Activated CD4-positive, alpha-beta T cell treated with anti-CD3 and anti-CD28 coated beads for 24 hours (primary cell): ENCODE measurements around the gene ZNF132.
A peak's percentile ranks its signal among the peaks of the same experiment; 100 is the strongest.
"Not testable (repeated sequence)": the region's sequence is repeated elsewhere in the genome, so short reads cannot be mapped to it uniquely, and the experiment has no call there.

Source experiments
- DNase-seq, 2 donors: peaks; one replicate each; pipeline ENCODE4 v3.0.0-alpha.2; 2020; ENCODE audit warnings: low read depth in 2 of 2

ZNF132 gene

DNA sequence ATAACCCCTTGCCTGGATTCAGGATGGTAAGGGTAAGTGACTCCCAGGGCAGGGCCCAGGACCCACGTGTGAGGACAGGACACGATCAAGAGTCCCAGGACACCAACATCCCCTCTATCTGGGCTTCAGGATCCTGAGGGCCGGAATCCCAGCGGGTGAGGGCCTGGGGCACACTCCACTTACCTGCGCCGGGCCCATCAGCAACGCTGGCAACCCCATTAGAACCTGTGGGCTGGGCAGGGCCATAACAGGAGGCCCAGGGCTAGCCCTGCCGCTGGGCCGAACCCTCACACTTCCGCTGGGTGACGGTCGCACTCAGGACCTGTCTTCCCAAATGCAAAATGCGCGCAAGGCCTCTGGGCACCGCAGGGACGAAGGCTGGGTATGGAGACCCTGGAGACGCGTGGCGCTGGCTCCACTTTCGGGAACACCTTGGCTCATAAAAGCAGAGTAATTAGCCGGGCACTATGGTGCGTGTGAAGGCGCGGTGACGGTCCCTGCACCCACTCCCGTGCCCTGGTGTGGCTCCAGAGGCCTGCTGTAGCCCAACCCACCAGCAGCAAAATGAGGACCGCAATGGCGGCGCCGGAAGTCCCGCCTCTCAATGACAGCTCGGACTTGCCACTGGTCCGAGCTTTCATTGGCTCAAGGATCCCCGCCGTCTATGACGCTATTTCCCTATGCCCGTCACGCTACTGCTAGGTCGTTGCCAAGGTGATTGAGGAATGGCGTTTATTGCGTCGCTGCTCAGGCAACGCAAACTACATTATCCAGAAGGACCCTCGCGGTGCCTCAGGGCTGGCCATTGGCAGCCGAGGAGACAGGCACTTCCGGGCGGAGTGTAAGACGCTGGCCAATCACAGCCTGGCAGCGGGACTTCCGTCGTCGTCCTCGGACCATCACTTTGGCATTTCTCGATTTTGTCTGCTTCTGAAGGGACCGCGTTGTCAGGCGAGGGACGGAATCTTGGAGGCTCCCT is at the start of gene ZNF132:
Gene ZNF132 (minus strand): TSS at position 578 of the 979 bp plus-strand sequence. CDS start 332 bp downstream, at position 246.
- DNase-seq: peak; percentile 82 to 85

DNA sequence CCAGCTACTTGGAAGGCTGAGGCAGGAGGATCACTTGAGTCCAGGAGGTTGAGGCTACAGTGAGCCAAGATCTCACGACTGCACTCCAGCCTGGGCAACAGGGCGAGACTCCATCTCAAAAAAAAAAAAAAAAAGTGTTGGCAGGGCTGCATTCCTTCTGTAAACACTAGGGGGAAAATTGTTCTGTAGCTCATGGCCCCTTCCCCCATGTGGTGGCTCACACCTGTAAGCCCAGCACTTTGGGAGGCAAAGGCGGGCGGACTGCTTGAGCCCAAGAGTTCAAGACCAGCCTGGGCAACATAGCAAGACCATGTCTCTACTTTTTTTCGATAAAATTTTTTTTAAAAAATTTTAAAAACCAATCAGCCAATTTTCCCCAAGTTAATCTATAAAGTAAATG is 44.4 kb upstream of the ZNF132 start:
- not testable (repeated sequence) for DNase-seq

DNA sequence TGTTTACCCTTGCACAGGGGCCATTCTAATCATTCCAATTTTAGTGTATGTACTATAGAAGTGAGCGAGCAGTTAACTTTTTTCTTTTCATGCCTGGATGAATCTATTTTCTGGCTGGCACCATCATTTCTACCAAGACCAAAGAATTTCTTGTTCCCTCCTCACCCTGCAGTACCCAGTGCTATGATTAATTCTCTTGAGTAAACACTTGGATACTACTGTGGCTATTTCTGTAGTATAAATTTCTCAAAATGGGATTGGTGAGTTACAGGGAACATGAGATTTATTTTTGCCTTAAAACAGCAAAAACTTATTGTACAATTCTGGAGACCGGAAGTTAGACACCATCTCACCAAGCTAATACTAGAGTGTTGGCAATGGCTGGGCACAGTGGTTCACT is 43.8 kb upstream of the ZNF132 start:
- no peak for DNase-seq

DNA sequence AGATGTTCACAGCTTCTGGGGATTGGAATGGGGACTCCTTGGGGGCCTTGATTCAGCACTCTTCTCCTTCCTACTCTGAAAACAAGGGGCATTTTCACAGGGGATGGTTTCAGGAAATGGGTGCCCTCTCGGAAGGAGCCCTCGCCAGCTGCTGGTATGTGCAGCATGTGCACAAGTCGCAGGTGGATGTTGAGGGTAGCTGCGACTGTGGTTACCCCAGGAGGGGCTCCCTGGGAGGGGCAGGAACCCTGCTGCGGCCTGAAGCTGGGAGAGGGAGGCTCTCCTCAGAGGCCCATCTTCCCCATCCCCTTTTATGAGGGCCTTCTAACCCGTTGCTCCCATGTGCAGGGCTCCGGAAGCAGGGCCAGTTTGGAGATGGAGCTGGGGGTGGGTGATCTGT is 42.4 kb upstream of the ZNF132 start:
- no peak for DNase-seq

DNA sequence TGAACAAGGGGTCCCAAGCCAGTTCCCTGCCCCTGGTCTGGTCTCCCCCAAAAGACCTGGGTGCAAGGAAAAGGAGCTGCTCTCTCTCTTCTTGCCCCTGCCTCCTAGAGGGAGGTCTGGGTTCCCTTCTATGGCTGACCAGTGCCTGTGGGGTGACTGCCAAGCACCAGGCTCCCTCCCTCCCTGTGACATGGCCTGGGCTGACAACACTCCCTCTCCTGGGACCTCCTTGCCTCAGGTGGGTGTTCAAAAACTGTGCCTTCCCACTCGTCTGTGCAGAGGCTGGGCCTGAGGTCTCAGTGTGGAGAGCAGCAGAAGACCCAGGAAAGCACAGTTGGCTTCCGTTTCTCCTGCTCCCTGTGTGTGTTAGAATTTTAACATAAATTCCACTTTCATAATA is 40.9 kb upstream of the ZNF132 start:
- DNase-seq: no peak

DNA sequence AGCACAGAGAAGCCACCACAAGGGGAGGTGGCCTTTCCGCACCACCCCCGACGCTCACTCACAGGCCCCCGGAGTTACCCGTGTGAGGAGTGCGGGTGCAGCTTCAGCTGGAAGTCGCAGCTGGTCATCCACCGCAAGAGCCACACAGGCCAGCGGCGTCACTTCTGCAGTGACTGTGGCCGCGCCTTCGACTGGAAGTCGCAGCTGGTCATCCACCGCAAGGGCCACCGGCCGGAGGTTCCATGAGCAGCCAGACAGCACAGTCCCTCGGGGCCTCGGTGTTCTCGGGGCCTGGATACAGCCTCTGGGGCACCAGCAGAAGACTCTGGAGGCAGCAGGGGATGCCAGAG is 40.5 kb upstream of the ZNF132 start:
- no peak for DNase-seq

DNA sequence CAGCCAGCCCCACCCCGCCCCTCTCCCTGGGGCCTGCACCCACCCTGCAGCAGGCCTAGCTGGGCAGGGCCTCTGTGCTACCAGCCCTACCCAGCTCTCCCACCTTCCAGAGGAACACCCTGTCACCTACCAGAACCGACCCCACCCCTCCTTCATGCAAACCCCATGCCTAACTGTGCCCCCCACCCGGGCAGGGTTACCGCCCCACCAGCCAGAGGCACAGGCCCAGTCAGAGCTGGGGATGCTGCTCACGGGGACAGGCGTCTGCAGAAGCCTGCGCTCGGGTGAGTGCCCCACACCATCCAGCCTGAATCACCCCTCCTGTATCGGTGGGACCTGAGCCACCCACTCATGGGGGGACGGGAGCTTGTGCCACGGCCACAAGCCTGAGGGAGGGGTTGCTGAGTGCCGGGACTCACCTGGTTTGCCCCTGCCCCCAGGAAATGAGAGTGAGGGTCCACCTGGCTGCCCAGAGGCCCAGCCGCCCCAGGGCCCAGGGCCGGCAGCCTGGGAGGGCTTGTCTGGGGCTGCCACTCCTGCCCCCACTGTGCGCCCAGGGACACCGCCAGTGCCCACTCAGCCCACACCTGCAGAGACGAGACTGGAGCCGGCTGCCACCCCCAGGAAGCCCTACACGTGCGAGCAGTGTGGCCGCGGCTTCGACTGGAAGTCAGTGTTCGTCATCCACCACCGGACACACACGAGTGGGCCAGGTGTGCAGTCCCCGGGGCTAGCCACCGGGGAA is 40.0 kb upstream of the ZNF132 start:
- no peak for DNase-seq

DNA sequence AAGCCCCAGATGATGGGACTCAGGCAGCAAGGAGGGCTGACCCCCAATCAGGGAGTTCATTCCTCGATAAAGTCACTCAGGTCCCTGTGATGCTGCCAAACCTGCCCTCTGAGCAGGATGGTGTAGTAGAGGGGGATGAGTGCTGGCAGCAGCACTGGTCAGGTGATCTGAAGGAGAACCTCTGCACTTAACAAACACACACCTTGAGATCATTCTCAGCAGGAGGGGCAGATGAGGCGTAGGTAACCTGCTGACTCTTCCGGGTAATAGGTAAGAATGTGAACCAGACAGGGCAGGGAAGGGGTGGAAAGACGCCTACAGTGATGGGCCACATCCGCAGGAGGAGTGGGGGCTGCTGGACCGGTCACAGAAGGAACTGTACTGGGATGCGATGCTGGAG is 39.4 kb upstream of the ZNF132 start:
- no peak for DNase-seq

DNA sequence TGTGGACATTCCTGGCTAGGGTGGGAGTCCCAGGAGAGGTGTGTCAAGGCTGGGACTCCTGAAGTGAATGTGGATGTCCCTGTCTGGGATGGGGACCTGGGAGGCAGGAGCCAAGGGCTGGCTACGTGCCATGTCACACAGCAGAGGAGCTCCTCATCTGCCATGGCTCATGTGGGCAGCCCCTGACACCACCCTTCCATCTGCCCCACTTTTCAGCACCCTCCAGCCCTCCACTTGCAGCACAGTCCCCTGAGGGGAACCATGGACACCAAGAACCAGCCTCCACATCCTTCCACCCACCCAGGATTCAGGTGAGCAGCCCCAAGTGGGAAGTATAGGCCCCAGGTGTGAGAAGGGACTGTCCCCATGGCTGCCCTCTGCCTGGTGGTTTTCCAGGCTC is 37.9 kb upstream of the ZNF132 start:
- no peak for DNase-seq

DNA sequence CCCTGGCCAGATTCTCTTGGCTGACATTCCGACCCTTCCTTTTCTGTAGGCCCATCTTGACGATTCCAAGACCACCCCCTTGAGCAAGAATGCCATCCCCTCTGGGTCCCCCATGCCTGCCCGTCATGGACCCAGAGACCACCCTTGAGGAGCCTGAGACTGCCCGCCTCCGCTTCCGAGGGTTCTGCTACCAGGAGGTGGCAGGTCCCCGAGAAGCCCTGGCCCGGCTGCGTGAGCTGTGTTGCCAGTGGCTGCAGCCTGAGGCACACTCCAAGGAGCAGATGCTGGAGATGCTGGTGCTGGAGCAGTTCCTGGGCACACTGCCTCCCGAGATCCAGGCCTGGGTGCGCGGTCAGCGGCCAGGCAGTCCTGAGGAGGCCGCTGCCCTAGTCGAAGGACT is 37.2 kb upstream of the ZNF132 start:
- DNase-seq: no peak

DNA sequence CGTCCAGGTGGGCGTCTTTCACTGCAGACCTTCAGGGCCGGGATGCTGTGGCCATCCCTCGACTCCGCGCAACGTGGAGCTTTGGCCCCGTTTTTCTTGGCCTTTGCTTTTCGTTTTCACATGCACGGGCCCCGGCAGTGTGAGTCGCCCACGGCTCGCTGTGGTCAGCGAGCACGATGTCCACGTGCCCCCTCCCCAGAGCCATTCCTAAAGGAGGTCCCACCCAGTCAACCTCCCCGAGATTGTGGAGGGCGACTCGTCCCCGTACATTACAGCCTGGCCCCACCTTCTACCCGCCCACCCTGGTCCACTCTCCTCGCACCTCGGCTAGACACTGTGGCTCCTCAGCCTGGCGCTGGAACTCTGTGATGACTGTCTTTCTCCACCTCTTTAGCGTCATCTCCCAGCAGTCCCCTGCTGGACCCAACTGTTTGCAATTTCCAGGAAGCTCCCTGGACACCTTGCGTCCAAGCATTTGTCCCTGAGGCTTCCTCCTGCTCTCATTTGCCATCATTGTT is 36.6 kb upstream of the ZNF132 start:
- no peak for DNase-seq

DNA sequence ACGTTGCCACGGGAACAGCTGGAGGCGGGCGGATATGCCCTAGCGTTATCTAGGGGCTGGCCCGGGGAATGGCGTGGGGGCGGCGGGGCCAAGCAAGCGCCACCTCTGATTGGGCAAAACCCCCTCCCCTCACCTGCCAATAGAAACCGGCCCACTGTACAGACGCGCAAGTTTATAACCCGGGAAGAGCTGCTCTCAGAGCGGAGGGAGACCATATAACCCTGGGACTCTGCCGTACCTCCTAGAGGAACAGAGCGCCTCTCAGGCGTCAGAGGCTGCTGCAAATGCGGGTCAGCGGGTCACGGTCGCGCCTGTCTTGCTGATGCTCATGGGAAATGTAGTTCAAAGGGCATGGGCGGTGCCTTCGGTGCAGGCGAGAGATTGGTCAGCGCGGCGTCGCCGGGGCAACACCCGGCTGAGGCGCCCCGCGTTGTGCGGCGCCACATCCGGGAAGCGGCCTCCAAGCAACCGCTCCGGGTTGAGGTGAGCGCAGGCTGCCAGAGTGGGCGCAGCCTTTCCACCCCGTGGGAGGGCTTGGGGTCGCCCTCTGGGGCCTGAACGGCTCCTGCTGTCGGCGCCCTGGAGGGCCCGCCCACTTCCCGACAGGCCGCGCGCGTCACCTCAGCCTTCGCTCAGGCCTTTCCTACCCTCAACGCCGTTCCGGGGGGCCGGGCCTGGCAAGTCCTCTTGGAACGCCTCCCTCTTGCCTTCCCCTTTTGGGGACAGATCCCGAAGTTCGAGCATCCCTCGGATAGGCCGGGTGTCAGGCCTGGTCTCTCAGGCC is 36.0 kb upstream of the ZNF132 start, which contains the start of gene ZNF446:
Gene ZNF446 (plus strand): TSS at position 639 of the 784 bp plus-strand sequence. CDS start 867 bp downstream, outside the sequence.
- peak; percentile 90 for DNase-seq

DNA sequence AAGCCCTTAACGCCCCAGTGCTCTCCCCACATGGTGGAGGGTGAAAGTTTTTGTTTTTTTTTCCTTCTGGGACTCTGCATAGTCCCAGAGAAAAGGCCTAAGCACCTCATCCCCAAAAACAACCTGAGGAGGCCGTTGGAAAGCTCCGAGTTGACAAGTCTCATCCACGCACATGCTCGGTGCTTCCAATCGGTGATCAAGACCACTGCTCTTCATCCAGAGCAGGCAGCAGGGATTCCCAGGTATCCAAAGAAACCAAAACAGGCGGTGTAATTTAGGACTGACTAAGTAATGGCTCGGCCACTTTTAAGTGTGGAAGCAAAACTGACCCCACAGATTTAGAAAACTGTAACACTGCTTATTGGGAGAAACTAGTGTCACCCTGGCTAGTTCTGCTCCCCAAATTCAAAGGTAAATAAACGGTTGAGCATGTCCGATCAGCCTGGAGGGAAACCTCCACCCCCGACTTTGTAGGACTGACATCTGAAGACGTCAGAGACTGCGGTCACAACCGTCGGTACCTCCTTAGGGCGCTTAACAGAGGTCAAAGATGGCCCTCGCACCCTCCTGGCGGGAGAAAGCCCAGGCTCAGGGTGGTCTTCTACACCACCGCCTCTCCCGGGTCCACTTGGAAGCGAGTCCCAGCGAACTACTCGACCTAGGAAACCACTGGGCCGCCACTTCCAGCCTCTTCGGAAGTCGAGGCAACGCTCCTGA is 35.2 kb upstream of the ZNF132 start:
- DNase-seq: no peak

DNA sequence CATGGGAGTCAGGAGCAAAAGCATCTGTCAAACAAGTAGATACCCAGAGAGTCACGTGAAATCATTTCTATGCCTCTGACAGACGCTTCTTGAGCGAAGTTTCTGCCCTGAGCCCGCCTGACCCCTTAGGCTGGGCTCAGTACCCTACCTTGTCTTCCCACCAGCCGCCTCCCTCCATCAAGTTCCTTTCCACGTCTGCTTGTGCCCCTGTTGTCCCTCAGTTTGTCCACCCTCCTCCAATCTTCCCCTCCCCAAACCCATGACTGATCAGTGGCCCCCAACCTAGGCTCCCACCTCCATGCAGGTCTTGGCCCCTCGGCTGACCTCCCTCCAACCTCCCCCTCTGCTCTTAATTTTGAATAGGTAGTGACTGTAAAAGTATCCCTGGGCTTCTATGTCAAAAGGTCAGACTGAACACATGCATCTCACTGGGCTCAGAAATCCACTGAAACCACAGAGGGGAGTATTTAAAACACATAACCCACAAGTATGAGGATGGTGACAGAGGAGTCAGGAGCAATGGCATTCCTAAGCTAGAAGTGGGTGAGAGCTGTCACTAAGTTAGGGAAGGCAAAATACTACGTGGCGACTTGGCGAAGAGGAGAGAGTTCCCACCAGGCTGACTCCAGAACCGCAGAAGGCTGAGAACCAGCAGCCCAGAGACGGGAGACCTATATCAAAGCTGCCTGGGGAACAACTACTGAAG is 34.5 kb upstream of the ZNF132 start:
- DNase-seq: no peak

DNA sequence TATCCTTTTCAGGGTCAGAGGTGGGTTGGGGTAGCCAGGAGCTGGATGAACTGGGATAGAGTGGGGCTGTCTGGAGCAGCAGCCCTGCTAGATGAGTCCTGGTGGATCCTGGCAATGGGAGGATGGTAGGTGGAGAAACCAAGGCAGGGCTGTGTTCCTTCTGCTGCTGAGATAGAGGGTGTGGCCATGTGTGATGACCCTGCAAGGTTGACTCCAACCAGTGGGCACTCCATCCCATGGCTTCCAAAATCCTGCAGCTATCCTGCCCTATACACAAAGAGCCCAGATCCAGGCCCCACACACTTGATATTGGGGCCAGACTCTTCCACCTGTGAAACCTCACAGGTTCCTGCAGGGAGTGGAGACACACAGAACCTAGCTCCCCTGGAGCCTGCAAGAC is 33.8 kb upstream of the ZNF132 start:
- no peak for DNase-seq

DNA sequence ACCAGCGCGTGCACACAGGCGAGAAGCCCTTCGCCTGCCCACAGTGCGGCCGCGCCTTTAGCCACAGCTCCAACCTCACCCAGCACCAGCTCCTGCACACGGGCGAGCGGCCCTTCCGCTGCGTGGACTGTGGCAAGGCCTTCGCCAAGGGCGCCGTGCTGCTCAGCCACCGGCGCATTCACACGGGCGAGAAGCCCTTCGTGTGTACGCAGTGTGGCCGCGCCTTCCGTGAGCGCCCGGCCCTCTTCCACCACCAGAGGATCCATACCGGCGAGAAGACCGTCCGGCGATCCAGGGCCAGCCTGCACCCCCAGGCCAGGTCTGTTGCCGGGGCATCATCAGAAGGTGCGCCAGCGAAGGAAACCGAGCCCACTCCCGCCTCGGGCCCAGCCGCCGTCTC is 31.8 kb upstream of the ZNF132 start:
- no peak for DNase-seq

DNA sequence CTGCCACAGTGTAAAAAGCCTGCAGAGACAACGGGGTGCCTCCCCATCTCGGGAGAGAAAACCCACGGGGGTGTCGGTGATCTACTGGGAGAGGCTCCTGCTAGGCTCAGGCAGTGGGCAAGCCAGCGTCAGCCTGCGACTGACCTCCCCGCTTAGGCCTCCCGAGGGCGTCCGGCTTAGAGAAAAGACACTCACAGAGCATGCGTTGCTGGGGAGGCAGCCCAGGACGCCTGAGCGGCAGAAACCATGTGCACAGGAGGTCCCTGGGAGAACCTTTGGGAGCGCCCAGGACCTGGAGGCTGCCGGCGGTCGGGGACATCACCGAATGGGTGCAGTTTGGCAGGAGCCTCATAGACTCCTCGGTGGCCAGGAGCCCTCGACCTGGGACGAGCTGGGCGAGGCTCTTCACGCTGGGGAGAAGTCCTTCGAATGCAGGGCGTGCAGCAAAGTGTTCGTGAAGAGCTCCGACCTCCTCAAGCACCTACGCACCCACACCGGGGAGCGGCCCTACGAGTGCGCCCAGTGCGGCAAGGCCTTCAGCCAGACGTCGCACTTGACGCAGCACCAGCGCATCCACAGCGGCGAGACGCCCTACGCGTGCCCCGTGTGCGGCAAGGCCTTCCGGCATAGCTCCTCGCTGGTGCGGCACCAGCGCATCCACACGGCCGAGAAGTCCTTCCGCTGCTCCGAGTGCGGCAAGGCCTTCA is 31.0 kb upstream of the ZNF132 start:
- not testable (repeated sequence) for DNase-seq

DNA sequence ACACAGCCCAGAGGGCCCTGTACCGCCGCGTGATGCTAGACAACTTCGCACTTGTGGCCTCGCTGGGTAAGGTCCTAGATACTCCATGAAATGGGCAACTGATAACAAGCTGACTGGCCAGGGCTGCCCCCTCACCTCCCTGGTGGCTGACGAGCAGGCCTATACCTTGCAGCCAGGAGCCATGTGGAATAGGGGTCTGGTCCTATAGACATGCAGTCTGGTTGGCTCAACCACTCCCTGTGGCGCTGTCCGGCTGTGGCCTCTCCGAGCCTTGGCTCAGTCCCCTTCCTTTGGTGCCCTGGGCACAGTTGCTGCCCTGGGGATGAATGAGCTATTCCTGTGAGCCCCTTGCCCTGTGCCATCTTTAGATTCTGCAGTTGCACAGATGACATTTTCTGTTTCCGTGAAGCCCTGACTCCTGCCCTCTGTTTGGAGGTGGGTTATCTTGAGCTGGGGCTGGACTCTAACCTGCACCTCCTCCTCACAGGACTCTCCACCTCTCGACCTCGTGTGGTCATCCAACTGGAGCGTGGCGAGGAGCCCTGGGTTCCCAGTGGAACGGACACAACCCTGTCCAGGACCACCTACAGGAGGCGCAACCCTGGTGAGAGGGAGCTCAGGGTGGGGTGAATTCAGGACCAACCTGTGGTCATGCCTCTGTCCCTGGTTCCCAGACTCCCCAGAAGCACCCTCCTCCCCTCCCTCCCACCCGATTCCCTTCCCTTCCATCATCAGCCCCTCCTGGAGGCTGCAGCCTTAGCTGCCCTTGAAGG is 29.5 kb upstream of the ZNF132 start:
- no peak for DNase-seq

DNA sequence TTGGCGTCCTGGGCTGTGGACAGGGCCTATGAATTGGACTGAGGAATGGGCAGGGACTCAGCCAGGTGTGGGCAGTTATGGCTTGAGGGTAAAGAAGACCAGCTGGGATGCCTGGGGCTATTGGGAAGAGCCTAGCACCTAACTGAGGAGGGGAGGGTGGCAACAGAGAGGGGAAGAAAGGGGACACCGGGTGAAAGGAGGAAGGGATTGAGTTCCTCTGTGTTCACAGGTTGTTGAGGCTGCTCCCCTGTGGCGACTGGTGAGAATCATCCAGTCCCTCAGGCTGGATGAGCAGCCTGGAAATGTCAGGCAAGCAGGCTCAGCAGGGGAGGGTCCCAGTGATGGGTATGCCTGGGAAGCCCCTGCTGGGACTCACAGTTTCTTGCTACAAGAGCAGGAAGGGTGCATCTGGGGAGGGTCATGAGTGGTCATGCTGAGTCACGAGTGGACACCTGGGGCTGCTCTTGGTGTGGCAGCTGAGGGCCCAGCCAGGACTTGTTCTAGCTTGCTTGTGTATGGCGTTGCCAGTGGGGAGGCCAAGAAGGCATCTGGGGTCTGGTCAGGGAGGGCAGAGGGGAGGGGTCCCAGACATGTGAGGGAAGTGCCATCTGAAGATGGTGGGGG is 28.4 kb upstream of the ZNF132 start:
- no peak for DNase-seq
